ENCODE results near the gene NEXMIF. TPM values are rescaled to one million over a fixed set of nuclear protein-coding genes. Genes with fewer than 3 reads are reported as not detected.
"Not testable (repeated sequence)": the region's sequence is repeated elsewhere in the genome, so short reads cannot be mapped to it uniquely, and the experiment has no call there.

NEXMIF gene
- total RNA-seq, 4 donors from 2014 or later: 0.32 to 1.0 (median 0.65) TPM

DNA sequence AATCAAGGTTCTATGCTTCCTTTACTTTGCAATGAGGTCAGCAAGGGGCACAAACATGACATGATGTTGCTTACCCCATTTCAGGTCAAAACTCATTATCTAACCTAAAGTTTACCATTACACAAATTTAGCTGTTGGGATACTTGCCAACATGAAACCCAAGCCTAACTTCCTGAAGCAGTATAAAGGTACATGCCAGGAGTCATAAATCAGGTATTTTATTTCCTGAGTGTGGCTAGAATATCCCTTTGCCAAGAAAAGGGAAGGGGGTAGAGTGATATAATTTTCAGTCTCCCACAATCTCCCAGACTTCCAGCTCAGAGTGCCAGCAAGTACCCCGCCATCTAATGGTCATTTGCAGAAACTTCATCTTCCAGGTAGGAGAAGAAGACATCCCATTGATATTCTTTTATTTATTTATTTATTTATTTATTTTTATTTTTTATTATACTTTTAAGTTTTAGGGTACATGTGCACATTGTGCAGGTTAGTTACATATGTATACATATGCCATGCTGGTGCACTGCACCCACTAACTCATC lies 136.6 kb downstream of the NEXMIF start:
- ATAC-seq (ENCODE audit: low FRiP score) (no peak), DNase-seq (ENCODE audit: low spot score) (no peak)
- TF ChIP-seq, protein P1, sequence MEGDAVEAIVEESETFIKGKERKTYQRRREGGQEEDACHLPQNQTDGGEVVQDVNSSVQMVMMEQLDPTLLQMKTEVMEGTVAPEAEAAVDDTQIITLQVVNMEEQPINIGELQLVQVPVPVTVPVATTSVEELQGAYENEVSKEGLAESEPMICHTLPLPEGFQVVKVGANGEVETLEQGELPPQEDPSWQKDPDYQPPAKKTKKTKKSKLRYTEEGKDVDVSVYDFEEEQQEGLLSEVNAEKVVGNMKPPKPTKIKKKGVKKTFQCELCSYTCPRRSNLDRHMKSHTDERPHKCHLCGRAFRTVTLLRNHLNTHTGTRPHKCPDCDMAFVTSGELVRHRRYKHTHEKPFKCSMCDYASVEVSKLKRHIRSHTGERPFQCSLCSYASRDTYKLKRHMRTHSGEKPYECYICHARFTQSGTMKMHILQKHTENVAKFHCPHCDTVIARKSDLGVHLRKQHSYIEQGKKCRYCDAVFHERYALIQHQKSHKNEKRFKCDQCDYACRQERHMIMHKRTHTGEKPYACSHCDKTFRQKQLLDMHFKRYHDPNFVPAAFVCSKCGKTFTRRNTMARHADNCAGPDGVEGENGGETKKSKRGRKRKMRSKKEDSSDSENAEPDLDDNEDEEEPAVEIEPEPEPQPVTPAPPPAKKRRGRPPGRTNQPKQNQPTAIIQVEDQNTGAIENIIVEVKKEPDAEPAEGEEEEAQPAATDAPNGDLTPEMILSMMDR (IDR thresholded peaks at IDR 0.05): no peak

DNA sequence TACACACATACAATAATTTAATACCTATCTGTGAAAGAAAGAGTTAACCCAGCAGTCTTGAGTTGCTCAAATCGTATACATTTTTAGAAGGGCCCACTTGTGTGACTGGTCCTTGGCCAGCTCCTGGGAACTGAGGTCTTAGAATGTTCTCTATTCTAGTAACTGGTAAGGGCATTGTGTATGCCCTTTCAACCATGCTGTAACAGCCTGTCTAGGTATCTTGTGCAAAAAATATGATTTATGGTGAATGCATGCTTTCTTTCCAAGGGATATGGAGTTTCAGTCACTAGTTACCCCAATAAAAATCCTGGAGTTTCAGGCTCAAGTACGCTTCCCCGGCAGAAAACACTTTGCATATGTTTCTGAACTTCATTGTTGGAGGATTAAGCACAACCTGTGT lies 140.6 kb downstream of the NEXMIF start:
- DNase-seq (ENCODE audit: low spot score) (no peak), ATAC-seq (ENCODE audit: low FRiP score) (no peak)
- TF ChIP-seq, protein P1 (IDR thresholded peaks at IDR 0.05): no peak

DNA sequence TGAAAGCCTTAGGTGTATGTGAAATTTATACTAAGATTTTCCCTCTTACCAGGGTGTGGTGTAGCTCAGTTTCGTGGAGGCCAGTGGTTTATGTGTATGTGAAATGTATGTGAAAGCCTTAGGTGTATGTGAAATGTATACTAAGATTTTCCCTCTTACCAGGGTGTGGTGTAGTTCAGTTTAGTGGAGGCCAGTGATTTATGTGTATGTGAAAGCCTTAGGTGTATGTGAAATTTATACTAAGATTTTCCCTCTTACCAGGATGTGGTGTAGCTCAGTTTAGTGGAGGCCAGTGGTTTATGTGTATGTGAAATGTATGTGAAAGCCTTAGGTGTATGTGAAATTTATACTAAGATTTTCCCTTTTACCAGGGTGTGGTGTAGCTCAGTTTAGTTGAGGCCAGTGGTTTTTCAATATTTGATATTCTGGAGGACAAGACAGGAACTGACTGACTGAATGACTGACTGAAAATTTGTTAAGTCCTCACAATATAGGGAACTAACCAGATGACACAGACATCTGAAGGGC lies 143.7 kb downstream of the NEXMIF start:
- no peak for ATAC-seq (ENCODE audit: low FRiP score)
- TF ChIP-seq, protein P1 (IDR thresholded peaks at IDR 0.05): no peak
- no peak for DNase-seq (ENCODE audit: low spot score)

DNA sequence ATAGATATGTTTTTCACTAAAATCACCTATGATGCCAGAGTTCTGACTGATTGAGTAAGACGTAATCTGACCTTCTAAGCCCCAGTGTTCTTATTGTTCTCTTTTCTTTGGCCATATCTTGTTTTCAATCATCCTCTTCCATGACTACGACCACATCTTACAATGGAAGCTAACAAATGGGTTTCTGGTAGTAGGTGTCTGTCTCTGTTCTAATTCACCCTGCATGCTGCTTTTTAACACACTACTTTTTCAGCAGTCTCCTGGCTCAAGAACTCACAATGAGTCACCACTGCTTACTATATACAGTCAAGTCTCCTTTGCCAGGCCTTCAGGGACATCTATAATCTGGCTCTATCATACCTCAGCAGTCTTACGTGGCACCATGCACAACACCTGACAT lies 146.1 kb downstream of the NEXMIF start:
- ATAC-seq (ENCODE audit: low FRiP score) (no peak), DNase-seq (ENCODE audit: low spot score) (no peak)
- TF ChIP-seq, protein P1 (IDR thresholded peaks at IDR 0.05): no peak

DNA sequence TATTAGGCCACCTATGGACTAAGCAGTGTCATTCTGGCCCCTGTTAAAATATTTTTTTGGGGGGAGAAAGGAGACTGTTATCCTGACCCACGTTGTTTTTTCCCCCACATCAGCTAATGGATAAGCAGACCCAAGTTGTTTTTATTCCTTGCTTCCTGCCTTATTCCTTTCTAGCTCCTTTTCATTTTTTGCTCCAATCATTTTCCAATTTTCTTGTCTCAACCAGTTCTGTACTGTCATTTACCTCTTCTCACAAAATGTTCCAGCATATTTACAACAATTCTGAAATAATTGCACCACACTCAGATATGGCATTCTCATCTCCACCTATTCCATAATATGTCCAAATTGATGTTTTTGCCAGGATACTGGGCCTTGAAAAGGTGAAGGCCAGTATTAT lies 150.3 kb downstream of the NEXMIF start:
- DNase-seq (ENCODE audit: low spot score): no peak
- ATAC-seq (ENCODE audit: low FRiP score): no peak
- TF ChIP-seq, protein P1 (IDR thresholded peaks at IDR 0.05): no peak

DNA sequence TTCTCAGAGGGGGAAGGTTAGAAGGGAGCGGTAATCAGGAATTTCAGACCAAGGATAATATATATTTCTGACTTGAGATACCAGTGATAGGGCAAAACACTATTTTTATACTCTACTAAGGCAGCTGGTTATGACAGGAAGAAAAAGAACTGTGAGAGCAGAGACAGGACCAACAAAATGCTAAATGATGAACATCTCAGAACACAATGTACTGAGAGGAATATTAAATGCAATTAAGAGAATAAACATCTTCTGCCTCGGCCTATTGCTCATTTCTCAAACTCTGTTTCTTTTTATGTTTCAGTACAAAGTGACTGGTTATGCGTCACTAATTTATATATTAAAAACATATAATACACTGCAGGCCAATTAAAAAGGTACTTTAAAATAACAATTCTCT lies 188.8 kb downstream of the NEXMIF start:
- TF ChIP-seq, protein P1 (IDR thresholded peaks at IDR 0.05): no peak
- DNase-seq (ENCODE audit: low spot score): no peak
- ATAC-seq (ENCODE audit: low FRiP score): no peak

DNA sequence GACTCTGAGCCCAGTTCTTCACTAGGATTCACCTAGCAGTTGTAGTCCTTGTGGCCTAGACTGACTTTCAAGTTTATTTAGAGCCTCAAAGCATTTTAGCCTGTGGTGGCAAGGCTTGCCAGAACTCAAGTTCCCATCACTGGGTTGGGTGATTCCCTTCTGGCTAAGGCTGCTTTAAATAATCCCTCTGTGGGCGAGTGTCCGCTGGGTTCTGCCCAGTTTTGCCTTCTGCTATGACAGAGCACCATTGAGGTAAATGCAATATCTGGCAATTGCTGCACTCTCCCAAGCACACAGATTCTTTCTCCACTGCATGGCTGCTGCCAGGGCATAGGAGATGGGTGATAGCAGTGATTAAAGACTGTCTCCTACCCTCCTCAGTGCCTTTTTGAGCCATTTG lies 220.0 kb downstream of the NEXMIF start:
- ATAC-seq (ENCODE audit: low FRiP score) (no peak), DNase-seq (ENCODE audit: low spot score) (no peak)

DNA sequence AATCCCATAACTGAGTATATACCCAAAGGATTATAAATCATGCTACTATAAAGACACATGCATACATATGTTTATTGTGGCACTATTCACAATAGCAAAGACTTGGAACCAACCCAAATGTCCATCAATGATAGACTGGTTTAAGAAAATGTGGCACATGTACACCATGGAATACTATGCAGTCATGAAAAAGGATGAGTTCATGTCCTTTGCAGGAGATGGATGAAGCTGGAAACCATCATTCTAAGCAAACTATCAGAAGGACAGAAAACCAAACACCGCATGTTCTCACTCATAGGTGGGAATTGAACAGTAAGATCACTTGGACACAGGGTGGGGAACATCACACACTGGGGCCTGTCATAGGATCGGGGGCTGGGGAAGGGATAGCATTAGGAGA lies 223.9 kb downstream of the NEXMIF start:
- not testable (repeated sequence) for ATAC-seq (ENCODE audit: low FRiP score); DNase-seq (ENCODE audit: low spot score)

More for the DNA sequence above, 220.0 kb downstream of the NEXMIF start:
- TF ChIP-seq, protein P1 (IDR thresholded peaks at IDR 0.05): no peak

Measured in omental fat pad (tissue), 4 donors.